GM20431 (cell line): Measurements from ENCODE around the gene NUDT1.

Experiments
- in situ Hi-C: fragments of 300-500 bp; cut with MseI, MboI; formaldehyde crosslinking; loops from one replicate; pipeline ENCODE4 v1.15.0; 2020; ENCODE audit warnings: low sequenced_read_pairs; ENCODE audit not compliant: unreplicated experiment

The NUDT1 gene

DNA sequence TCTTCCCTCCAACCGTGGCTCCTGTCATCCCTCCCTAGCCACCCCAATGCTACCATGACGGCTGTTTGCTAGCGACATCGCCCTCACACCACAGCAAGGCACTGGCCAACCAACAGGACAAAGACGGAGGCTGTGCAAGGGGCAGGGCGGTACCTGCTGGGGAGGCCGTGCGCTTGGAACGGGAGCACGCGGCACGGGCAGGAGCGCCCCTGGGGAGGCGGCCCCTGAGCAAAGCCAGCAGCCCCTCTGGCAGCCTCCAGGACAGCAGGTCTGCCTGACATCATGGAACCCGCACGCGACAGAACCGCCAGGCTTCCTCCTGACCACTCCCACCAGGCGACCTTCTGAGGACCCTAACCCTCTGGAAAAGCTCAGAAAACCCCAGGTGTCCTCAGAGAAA lies 22.0 kb upstream of the NUDT1 start:
- in situ Hi-C loops, result loop anchor here (25.0 kb wide), 1 partner anchor 408 kb away; no protein-coding TSS in a partner anchor

- in situ Hi-C loops, result loop anchor here (25.0 kb wide), 1 partner anchor 408 kb away; no protein-coding TSS in a partner anchor
Observed at GRCh38 chr7:2220506-2220905, 21.5 kb upstream of the NUDT1 start.

DNA sequence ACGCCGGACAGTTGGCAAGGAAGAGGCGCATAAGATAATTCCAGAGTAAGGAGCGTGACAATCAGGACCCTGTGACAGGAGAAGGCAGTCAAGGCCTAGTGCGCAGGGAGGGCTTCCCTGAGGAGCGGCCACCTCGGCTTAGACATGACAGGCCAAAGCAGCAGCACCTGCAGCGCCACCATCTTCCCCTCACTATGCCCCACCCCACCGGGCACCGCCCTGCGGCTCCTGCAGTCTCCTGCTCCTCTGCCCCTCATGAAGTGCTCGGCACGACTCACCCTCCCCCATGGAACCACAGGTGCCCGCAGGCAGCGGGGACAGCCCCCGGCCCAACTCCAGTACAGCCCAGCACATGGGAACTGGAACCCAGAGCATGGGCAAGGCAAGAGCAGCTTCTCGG lies 21.1 kb upstream of the NUDT1 start:
- in situ Hi-C loops, result loop anchor here (25.0 kb wide), 1 partner anchor 409 kb away; no protein-coding TSS in a partner anchor

DNA sequence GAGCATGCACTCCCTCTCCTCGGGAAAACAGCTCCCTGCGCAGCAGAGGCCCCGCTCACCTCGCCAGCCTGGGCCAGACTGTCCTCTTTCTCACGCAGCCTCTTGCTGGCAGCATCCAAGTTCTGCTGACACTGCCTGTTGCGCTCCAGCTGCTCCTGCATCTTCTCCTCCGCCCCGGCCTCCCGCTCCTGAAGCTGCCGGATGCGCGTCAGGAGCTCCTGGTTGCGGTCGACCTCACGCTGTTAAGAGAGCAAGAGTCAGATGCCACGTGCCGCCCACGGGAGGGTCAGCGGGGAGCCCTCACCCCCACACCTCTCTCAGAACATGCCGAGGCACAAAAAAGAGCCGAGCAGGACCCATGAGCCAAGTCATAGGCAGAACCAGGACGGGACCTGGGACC lies 19.5 kb upstream of the NUDT1 start:
- in situ Hi-C loops, result loop anchor here (25.0 kb wide), 1 partner anchor 410 kb away; no protein-coding TSS in a partner anchor

GRCh38 chr7:2223321-2223720 lies 18.7 kb upstream of the NUDT1 start:
- in situ Hi-C loops, result loop anchor here (25.0 kb wide), 1 partner anchor 411 kb away; no protein-coding TSS in a partner anchor

DNA sequence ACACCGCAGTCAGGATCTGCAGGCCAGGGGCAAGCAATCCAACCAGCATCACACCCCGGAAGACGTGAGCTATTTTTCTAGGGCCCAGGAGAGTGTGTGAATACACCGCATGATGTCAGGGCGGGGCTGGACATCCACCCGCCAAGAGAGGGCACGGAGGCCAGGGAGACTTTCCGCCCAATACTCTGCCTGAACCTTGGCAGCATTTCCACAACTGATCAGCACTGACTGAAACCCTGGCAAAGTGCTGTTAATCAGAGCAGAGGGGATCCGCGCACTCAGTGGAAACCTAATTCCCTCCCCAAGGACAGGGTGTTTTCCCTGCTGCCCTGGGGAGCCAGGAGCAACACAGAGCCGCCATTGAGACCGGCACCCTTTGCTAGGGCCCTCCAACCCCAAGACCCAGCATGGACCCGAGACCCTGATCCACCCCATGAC lies 17.5 kb upstream of the NUDT1 start:
- in situ Hi-C loops, result loop anchor here (25.0 kb wide), 1 partner anchor 412 kb away; no protein-coding TSS in a partner anchor

DNA sequence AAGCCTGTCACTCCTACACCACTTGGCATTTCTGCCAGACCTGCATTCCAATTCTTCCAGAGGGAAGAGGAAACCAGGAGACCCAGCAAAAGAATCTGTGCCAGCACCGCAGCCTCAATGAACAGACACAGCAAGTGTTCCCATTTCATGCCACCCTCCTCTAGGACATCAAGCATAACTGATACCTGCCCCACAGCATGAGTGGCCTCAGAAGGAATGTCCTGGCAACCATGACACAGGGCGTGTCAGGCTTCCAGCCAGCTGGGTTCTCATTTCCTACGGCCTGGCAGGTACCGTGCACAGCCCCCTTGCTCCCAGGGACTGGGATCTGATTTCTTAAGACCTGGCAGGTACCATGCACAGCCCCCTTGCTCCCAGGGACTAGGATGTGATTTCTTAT lies 17.1 kb upstream of the NUDT1 start:
- in situ Hi-C loops, result loop anchor here (25.0 kb wide), 1 partner anchor 413 kb away; no protein-coding TSS in a partner anchor

DNA sequence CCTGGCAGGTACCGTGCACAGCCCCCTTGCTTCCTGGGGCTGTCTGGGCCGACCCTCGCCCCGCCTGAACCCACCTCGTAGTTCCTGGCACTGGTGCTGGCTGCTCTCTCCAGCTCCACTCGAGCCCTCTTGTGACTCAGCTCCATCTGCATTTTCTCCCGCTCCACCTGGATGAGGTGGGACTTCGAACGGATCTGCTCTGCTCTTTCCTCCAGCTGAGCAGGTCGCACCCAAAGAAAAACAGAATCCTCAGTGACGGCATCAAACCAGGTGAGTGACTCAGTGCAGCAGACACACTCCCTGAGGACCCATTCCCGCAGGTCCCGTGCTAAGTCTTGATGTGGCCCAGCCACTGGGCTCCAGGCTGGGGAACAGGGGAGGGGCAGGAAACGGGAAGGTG lies 16.7 kb upstream of the NUDT1 start:
- in situ Hi-C loops, result no loop called here

GRCh38 chr7:2225830-2226229 lies 16.2 kb upstream of the NUDT1 start:
- in situ Hi-C loops, result no loop called here

GRCh38 chr7:2227699-2228098 lies 14.3 kb upstream of the NUDT1 start:
- in situ Hi-C loops, result no loop called here

DNA sequence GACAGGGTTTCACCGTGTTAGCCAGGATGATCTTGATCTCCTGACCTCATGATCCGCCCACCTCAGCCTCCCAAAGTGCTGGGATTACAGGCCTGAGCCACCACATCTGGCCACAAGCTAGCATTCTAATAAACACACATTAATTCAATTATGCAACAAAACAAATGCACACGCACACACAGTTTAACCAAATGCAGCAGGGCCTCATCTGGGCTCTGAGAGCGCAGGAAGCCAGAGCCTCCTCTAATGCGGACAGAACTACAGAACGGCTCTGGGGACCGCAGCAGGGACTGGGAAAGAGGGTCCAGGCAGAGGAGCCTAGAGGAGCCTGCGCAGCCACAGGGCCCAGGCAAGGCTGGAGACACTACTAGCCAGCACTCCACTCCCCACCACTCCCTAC lies 13.1 kb upstream of the NUDT1 start:
- in situ Hi-C loops, result no loop called here

DNA sequence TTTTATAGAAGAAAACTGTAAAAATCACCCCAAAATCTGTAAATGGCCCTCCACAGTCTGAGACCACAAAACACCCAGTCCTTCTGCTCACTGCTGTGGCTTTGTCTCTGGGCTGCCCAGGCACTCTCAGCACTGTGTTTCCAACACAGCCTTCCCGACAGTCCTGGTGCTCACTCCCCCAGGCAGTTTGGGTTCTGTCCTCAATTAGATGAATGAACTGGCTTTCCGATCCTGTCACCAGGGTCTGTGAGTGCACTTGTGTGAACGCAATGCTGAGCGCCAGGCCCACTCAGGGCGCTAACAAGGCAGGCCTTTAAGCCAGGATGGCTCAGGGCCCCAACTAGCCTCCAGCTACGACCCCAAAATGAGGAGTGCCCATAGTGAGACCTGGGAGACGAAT lies 12.6 kb upstream of the NUDT1 start:
- in situ Hi-C loops, result no loop called here

- in situ Hi-C loops, result no loop called here
Observed at GRCh38 chr7:2230226-2230625, 11.8 kb upstream of the NUDT1 start.

- in situ Hi-C loops, result no loop called here
Observed at GRCh38 chr7:2230882-2231281, 11.1 kb upstream of the NUDT1 start.

DNA sequence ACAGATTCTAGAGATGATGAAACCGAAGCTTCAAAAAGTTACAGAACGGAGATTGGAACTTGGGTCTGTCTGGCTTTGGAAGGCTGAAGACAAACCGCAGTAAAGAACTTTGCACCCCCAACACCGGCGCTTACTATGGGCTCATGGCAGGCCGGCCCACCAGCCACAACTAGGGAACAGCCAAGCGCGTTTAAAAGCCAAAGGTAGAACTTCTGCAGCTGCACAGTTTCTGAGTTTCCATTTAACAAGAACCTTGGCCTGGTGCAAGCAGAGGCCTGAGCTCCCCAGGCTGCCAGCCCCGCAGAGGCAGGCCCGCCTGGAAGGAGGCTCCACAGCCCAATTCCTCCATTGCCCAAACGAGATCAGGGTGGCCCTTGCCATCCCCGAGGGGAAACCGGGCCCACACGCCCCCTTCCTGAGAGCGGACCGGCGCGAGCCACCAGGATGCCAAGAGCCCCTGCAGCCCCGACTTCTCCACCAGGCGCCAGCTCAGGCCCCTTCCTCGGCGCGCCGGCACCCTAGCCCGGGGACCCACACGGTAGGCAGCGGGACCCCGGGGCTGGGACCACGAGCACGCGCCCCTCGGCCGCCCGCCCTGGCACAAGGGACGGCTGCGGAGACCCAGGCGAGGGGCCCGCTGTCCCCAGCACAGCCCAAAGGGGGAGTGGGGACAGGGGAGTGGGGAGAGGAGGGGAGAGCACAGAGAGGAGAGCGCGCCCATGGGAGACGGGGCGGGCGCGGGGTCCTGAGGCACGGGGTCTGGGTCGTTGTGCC lies 9.8 kb upstream of the NUDT1 start:
- in situ Hi-C loops, result no loop called here

DNA sequence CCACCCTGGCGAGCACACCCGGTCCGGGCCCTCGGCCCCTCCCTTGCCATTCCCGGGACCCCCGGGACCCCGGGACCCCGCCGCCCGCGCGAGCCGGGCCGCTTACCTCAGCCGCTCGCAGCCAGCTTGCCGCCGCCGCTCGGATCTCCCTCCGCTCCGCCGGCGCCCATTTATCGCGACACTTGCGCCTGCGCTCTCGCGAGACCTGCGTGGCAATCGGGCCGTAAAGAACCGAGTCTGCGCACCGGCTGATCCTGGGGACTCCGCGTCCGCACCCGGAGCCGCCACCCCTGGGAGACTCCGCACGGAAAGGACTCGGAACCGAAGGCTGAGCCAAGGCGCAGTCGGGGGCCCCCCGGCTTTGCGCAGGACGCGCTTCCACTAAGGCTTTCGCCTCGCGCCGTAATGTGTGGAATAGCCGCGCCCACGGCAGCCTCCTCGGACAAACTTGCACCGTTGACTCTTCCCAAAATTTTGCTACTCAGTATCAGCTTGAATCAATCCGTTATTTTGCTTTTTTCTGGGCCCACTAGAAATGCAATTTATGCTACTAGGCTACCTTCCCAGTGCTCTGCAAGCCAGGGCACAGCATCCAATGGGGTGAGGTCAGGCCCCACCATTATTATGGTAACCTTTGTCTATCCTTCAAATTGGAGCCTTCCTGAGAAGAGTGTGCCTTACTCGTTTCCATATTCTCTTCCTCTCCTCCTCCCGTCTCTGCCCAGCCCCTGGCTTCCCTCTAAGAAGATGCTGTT lies 9.1 kb upstream of the NUDT1 start, which contains the start of gene MAD1L1:
TSS of gene MAD1L1 (minus strand) at position 180 of the 755 bp plus-strand sequence. CDS start 2,812 bp downstream, outside the sequence.
- in situ Hi-C loops, result no loop called here

- in situ Hi-C loops, result no loop called here
Observed at GRCh38 chr7:2233926-2234325, 8.1 kb upstream of the NUDT1 start.

DNA sequence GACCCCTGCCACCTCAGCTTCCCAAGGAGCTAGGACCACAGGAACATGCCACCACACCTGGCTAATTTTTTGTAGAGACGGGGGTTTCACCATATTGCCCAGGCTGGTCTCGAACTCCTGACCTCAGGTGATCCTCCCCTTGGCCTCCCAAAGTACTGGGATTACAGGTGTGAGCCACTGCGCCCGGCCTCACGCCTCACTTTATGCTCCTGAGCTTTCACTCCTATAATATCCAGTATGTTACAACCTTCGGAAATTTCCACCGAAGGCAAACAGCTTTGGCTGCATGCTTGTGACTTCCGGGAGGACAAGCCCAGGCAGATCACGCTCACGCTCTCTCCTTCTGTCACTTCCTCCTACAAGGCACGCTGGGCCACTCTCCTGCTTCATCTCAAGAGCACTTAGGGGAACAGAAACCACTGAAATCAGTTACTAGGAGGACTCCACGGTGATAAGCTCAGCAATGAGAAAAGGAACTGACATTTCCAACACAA lies 4.9 kb upstream of the NUDT1 start:
- in situ Hi-C loops, result no loop called here

GRCh38 chr7:2239242-2239641 lies 2.8 kb upstream of the NUDT1 start:
- in situ Hi-C loops, result no loop called here

DNA sequence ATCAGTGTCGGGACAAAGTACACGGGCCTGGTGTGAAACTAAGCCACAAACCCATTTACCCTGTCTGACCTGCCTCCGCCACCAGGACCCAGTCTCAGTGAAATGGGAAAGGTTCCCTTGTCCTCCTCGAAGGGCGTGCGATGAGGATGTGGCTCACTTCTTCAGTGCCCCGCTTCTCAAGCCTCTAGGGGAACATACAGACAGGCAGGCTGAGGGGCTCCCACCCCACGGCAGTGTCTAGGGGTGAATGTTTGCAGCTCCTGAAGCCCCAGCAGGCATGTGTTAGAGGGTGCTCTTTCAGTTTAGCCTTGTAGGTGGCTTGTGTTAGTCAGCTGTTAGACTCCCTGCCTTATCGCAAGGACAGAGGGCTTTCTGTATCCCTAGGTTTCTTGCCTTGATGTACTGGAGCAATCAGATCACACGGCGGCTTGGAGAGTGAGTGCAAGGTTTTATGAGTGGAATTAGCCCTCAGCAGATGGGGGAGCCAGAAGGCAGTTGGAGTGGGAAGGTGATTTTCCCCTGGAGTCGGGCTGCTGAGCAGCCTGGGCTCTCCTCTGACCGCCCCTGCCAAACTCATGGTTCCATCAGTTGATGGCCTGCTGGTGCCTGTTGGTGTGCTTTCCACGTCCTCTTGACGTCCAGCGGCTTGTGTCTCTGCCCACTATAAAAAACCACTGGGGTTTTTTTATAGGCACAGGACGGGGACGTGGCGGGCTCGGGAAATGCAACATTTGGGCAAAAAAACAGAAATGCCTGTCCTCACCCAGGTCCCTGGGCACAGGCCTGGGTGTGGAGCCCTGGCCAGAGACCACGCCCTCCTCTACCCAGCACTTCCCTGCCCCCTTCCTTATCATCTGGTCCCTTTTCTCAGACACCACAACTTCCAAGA lies 759 bp downstream of the NUDT1 start:
- in situ Hi-C loops, result loop anchor here (10.0 kb wide), 1 partner anchor 102 kb away; no protein-coding TSS in a partner anchor
